ENCODE measurements around the gene NAXE. TPM values are rescaled to one million over a fixed set of nuclear protein-coding genes. Genes with fewer than 3 reads are reported as not detected.
"Not testable (repeated sequence)": the region's sequence is repeated elsewhere in the genome, so short reads cannot be mapped to it uniquely, and the experiment has no call there.

NAXE gene
- total RNA-seq, 1 experiment from 2014 or later = 96.6 TPM

- Histone ChIP-seq H4K20me1 (ENCODE audit: control insufficient read depth, insufficient read depth, insufficient read length) (no peaks in the 10 kb centered on the region), H3K4me1 (ENCODE audit: insufficient read depth, low read length) (no peaks in the 10 kb centered on the region), H2AK5ac (ENCODE audit: insufficient read length, low read length) (no peak overlapping the region), H3K18ac (ENCODE audit: insufficient read length, low read depth, low read length) (no peak overlapping the region), H2BK15ac (ENCODE audit: low read depth, low read length) (no peak overlapping the region), H3K4me2 (ENCODE audit: insufficient read depth, insufficient read length, low read length) (no peak overlapping the region), H4K91ac (ENCODE audit: insufficient read length, low read depth, low read length) (no peak overlapping the region), H3K9ac (ENCODE audit: extremely low read depth, insufficient read length, low read length) (no peak overlapping the region), H2BK5ac (ENCODE audit: insufficient read length, low read length) (no peak overlapping the region), H3K56ac (ENCODE audit: insufficient read length, low read depth, low read length) (no peak overlapping the region), H3K27ac (ENCODE audit: insufficient read length, low read depth, low read length) (no peak overlapping the region), H2BK20ac (ENCODE audit: low read depth, low read length, poor library complexity, severe bottlenecking) (no peak overlapping the region), H2BK120ac (ENCODE audit: low read depth, low read length, poor library complexity, severe bottlenecking) (no peak overlapping the region), H3K79me2 (ENCODE audit: insufficient read depth, low read length) (no peaks in the 10 kb centered on the region), H4K5ac (ENCODE audit: insufficient read length, low read depth, low read length) (no peak overlapping the region), H3K4ac (ENCODE audit: low read depth, low read length) (no peak overlapping the region), H3K14ac (ENCODE audit: insufficient read depth, low read length) (no peak overlapping the region), H3K9me3 (ENCODE audit: control insufficient read depth, low read depth, low read length) (no peaks in the 10 kb centered on the region), H3K23me2 (ENCODE audit: insufficient read length, low read depth, low read length, poor library complexity, severe bottlenecking) (no peaks in the 10 kb centered on the region), H2AFZ (ENCODE audit: low read length) (no peak overlapping the region), H3K79me1 (ENCODE audit: insufficient read depth, low read depth, low read length, poor library complexity, severe bottlenecking) (no peaks in the 10 kb centered on the region), H3T11ph (ENCODE audit: low read length) (no peak overlapping the region), H3K23ac (ENCODE audit: insufficient read length, low read depth, low read length) (no peak overlapping the region), H2BK12ac (ENCODE audit: insufficient read length, low read depth, low read length) (no peak overlapping the region), H3K27me3 (ENCODE audit: insufficient read depth, low read length) (no peaks in the 10 kb centered on the region), H4K8ac (replicated peaks; ENCODE audit: insufficient read length, low read depth, low read length) (no peak overlapping the region)
- DNase-seq = no peak
- Mint-ChIP-seq H3K27ac (no peak overlapping the region; a peak in 1 of 7 replicates), H3K4me3 (no peak overlapping the region; a peak in 1 of 5 replicates), H3K4me1 (no peaks in the 10 kb centered on the region), H3K36me3 (ENCODE audit: insufficient read depth in 1 of 3, low read depth in 3 of 3) (peaks cover 10 to 60% (median 45%) of the 10 kb centered on the region in 3 experiments), H3K27me3 (ENCODE audit: low read depth) (no peaks in the 10 kb centered on the region), H3K9me3 (no peaks in the 10 kb centered on the region)
- no CpG with 5 or more reads among the region's 5 CpGs for WGBS (ENCODE audit: extremely low coverage, insufficient read length, low lambda C conversion rate)
- TF ChIP-seq CTCF (conservative IDR thresholded peaks at IDR 0.05) = no peak
These were observed 39.1 kb upstream of the NAXE start for GRCh38 chr1:156552518-156552917.

- no CpG with 5 or more reads among the region's 4 CpGs for WGBS (ENCODE audit: extremely low coverage, insufficient read length, low lambda C conversion rate)
- H2BK5ac ChIP-seq (ENCODE audit: insufficient read length, low read length) = not testable (repeated sequence)
These were observed 38.6 kb upstream of the NAXE start for GRCh38 chr1:156552937-156553336.

More at GRCh38 chr1:156552937-156553336, 38.6 kb upstream of the NAXE start:
- not testable (repeated sequence) for DNase-seq; H4K8ac ChIP-seq (replicated peaks; ENCODE audit: insufficient read length, low read depth, low read length); H3K9me3 ChIP-seq (ENCODE audit: control insufficient read depth, low read depth, low read length); H3K79me1 ChIP-seq (ENCODE audit: insufficient read depth, low read depth, low read length, poor library complexity, severe bottlenecking); H3K9me3 Mint-ChIP-seq; H4K20me1 ChIP-seq (ENCODE audit: control insufficient read depth, insufficient read depth, insufficient read length); H2BK12ac ChIP-seq (ENCODE audit: insufficient read length, low read depth, low read length); H3K27me3 ChIP-seq (ENCODE audit: insufficient read depth, low read length); H3K18ac ChIP-seq (ENCODE audit: insufficient read length, low read depth, low read length); H3K4me1 Mint-ChIP-seq; H3K56ac ChIP-seq (ENCODE audit: insufficient read length, low read depth, low read length); H3K27ac ChIP-seq (ENCODE audit: insufficient read length, low read depth, low read length); H4K5ac ChIP-seq (ENCODE audit: insufficient read length, low read depth, low read length); H3K4me1 ChIP-seq (ENCODE audit: insufficient read depth, low read length); H2BK20ac ChIP-seq (ENCODE audit: low read depth, low read length, poor library complexity, severe bottlenecking); H3K23ac ChIP-seq (ENCODE audit: insufficient read length, low read depth, low read length); H2BK120ac ChIP-seq (ENCODE audit: low read depth, low read length, poor library complexity, severe bottlenecking); H3K4me3 Mint-ChIP-seq; H3K9ac ChIP-seq (ENCODE audit: extremely low read depth, insufficient read length, low read length); H3K23me2 ChIP-seq (ENCODE audit: insufficient read length, low read depth, low read length, poor library complexity, severe bottlenecking); H2AK5ac ChIP-seq (ENCODE audit: insufficient read length, low read length); H3K27me3 Mint-ChIP-seq (ENCODE audit: low read depth); H2BK15ac ChIP-seq (ENCODE audit: low read depth, low read length); H3K4ac ChIP-seq (ENCODE audit: low read depth, low read length); H3K79me2 ChIP-seq (ENCODE audit: insufficient read depth, low read length); H3K14ac ChIP-seq (ENCODE audit: insufficient read depth, low read length); H4K91ac ChIP-seq (ENCODE audit: insufficient read length, low read depth, low read length); H3K4me2 ChIP-seq (ENCODE audit: insufficient read depth, insufficient read length, low read length); H2AFZ ChIP-seq (ENCODE audit: low read length); H3T11ph ChIP-seq (ENCODE audit: low read length)
- peaks cover 8 to 57% (median 41%) of the 10 kb centered on the region in 3 experiments; a peak in 6 of 7 replicates for H3K36me3 Mint-ChIP-seq (ENCODE audit: insufficient read depth in 1 of 3, low read depth in 3 of 3)
- H3K27ac Mint-ChIP-seq = peak overlapping the region in 1 of 3 experiments; percentile 42; a peak in 1 of 7 replicates

Measured in H9 (cell line).